GM21526 (cell line): Measurements from ENCODE around the gene SHISAL1.

ENCODE experiments used
- ATAC-seq: cut with Tn5 transposase; IDR thresholded peaks from one replicate; pipeline ENCODE4 v1.9.1; 2021; ENCODE audit warnings: moderate library complexity; ENCODE audit not compliant: unreplicated experiment, low FRiP score

Gene SHISAL1

DNA sequence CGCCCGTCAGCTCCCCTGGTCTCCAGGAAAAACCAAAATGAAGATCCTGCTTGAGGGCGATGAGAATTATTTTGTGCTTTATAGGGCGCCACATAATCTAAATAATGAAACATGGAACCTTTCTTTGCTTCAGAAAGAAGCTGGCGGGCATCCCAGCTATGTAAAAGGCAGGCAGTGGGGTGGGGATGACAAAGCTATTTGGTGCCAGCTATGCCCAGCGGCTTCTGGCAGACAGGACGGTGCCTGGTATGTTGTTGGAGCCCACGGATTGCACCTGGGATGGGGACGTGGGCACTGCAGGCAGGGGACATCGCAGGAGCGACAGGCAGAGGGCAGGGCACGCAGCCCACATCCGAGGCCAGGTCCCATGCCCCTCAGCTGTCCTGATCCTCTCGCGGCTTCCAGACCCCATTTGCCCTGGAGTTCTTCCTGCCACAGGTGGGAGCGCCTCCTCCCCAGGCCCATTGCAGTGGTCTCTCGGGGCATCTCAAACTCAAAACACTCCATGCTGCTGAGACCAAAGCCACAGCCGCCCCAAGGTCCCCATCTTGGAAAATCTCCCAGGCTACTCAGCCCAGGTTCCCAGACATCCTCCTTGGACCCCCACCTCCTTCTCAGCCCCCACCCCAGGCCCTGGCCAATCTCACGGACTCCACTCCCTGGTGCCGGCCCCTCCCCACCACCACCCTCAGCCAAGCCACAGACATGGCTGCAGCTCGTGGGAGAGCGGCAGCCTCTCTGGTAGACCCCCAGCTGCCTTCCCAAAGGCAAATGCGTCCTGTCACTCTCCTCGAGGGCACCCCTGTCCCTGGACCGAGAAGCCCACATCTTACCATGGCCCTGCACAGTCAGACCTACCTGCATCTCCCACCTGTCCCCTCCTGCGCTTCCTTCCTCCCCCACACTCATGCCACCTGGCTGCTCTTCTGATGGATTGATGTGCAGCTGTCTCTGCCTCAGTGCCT lies 45.7 kb downstream of the SHISAL1 start:
- ATAC-seq: no peak

GRCh38 chr22:44263547-44263946 lies 49.2 kb downstream of the SHISAL1 start:
- ATAC-seq: no peak

- no peak for ATAC-seq
Observed at GRCh38 chr22:44261861-44262595, 50.7 kb downstream of the SHISAL1 start.

- ATAC-seq: no peak
Observed at GRCh38 chr22:44261164-44261860, 51.4 kb downstream of the SHISAL1 start.

GRCh38 chr22:44260216-44261035 lies 52.3 kb downstream of the SHISAL1 start:
- ATAC-seq: no peak

DNA sequence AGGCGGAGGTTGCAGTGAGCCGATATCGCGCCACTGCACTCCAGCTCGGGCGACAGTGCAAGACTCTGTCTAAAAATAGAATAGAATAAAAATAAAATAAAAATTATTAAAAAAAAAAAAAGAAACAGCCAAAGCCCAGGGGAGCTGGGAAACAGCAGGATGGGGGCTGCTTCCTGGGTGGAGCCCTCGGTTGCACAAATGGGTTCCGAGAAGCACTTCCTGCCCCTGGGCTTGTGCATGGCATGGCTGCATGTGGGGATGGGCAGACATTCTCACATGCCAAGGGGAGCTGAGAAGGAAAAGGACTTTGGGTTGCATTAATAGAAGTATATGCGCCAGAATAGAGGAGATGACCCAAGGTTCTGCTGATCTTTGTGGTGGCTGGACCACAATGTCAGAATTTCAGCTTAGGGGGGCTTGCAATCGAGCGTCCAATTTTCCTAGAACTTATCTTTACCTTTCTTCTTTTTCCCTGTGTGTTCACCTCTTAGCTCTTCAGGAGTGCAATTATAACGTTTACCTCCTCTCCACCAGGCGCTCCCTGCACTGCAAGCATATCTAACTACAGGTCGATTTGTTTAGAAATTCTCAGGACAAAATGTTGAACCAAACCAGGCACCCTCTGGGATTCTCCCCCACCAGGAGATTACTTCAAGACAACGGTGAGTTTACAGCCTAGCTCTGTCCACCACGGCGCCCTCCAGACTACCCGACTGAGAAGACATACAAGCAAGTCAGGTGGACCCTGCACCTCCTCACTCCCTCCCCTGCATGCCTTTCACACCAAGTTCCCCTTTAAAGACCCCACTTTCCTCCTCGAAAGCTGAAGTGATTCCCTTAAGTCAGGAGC lies 53.2 kb downstream of the SHISAL1 start:
- ATAC-seq: no peak

- ATAC-seq: no peak
Observed at GRCh38 chr22:44256556-44257485, 55.9 kb downstream of the SHISAL1 start.

- no peak for ATAC-seq
Observed at GRCh38 chr22:44256085-44256484, 56.7 kb downstream of the SHISAL1 start.

GRCh38 chr22:44254811-44255210 lies 57.9 kb downstream of the SHISAL1 start:
- ATAC-seq: no peak

GRCh38 chr22:44249376-44250147 lies 63.2 kb downstream of the SHISAL1 start:
- no peak for ATAC-seq

DNA sequence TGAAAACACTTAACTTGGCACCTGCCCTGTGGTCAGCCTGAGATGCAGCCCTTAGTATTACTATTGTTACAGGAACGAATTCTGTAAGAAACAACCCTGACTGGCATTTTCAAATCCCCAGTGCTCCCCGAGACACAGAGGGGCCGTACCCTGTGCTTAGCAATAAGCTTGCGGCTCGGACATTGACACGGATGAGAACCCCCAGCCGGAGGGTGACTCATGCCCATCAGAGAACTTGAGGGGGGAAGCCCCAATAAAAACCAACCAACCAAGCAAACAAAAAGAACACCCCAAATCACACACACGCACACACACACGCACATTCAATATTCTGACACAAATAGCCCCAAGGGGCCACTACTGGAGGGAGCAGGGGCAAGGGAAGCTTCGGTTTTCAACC lies 63.8 kb downstream of the SHISAL1 start:
- ATAC-seq: no peak

- no peak for ATAC-seq
Observed at GRCh38 chr22:44247923-44248892, 64.5 kb downstream of the SHISAL1 start.

GRCh38 chr22:44247346-44247745 lies 65.4 kb downstream of the SHISAL1 start:
- ATAC-seq: no peak

- no peak for ATAC-seq
Observed at GRCh38 chr22:44246615-44247326, 66.0 kb downstream of the SHISAL1 start.

GRCh38 chr22:44245867-44246266 lies 66.9 kb downstream of the SHISAL1 start:
- ATAC-seq: no peak

GRCh38 chr22:44245438-44245837 lies 67.3 kb downstream of the SHISAL1 start:
- ATAC-seq: no peak
